ENCODE data around the gene TBC1D3B.
"Not testable (repeated sequence)": the region's sequence is repeated elsewhere in the genome, so short reads cannot be mapped to it uniquely, and the experiment has no call there.

The TBC1D3B gene

DNA sequence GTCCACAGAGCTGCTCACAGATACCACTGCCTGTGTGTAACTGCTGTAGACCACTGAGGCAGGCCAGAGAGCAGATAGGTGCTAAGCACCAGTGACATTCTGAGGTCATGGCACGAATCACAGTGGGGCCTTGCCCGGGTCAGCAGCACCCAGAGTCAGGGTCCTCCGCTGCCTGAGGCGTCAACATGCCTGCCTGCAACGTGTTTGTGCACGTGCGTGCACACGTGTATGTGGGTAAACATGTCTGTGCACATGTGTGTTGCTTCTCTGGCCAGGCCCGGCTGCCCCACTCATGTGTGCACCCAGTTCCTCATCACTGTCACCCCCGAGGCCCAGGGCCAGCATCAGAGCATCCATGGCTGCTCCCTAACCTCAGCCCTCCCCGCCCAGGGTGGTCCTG is at the start of gene TBC1D3B:
TSS of gene TBC1D3B (minus strand) at position 101 of the 400 bp plus-strand sequence. CDS start 1,586 bp downstream, outside the sequence.
- DNase-seq (ENCODE audit: low read depth in 2 of 2) = not testable (repeated sequence)

DNA sequence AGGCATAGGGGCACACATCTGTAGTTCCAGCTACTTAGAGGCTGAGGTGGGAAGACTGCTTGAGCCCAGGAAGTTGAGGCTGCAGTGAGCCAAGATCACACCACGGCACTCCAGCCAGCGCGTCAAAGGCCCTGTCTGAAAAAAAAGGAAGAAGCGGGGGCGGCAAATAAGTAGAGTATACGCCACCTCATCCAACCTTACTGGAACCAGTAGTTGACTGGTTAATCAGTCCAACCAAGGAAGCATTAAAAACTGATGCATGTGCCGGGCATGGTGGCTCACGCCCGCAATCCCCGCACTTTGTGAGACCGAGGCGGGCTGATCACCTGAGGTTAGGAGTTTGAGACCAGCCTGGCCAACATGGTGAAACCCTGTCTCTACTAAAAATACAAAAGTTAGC is 46.5 kb upstream of the TBC1D3B start:
- DNase-seq (ENCODE audit: low read depth in 2 of 2) = not testable (repeated sequence)

GRCh38 chr17:36221581-36222100 is 45.2 kb upstream of the TBC1D3B start:
- not testable (repeated sequence) for DNase-seq (ENCODE audit: low read depth in 2 of 2)

GRCh38 chr17:36220737-36221580 is 44.5 kb upstream of the TBC1D3B start:
- not testable (repeated sequence) for DNase-seq (ENCODE audit: low read depth in 2 of 2)

DNA sequence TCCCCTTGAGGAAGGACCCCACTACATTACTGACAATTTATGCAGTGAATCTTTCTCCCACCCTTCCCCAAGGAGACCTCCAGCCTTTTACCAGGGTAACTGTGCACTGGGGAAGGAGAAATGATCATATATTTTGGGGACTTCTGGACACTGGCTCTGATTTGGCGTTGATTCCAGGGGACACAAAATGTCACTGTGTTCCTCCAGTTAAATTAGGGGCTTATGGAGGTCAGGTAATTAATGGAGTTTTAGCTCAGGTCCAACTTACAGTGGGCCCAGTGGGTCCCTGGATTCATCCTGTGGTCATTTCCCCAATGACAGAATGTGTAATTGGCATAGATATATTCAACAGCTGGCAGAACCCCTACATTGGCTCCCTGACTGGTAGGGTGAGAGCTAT is 43.1 kb upstream of the TBC1D3B start:
- DNase-seq (ENCODE audit: low read depth in 2 of 2) = not testable (repeated sequence)

- not testable (repeated sequence) for DNase-seq (ENCODE audit: low read depth in 2 of 2)
Observed at GRCh38 chr17:36215406-36216308, 39.2 kb upstream of the TBC1D3B start.

DNA sequence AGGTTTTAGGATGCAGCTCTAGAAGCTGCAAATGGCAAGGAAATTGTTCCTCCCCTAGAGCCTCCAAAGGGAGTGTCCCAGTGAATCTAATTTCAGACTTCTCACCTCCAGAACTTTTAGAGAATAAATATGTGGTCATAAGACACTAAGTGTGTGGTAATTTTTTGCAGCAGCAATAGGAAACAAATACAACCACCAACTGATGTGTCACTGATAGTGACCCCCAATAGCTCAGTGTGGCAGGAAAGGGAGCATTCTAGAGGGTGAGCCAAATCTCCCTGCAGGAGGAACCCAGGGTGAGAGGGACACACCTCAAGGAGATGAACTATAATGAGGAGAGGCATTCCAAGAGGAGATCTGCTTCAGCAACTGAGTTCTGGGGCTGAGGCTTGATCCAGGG is 38.5 kb upstream of the TBC1D3B start:
- DNase-seq (ENCODE audit: low read depth in 2 of 2) = no peak

DNA sequence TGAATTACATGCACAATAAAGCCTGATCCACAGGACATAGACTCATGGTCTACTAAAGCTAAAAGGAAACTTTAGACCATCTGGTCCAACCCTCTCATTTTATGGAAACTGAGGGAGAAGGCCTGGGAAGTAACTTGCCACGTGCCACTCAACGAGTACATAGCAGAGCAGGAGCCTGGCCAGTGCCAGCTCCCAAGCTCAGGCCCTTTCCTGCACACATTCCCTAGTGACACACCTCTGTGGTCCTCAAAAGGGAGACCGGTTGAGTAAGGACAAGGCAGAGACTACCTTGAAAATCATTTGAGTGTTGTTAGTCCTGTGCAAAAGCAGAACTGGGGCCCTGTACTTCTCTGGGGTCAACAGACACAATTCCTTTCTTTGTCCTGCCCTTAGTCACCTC is 37.3 kb upstream of the TBC1D3B start:
- DNase-seq (ENCODE audit: low read depth in 2 of 2) = no peak

DNA sequence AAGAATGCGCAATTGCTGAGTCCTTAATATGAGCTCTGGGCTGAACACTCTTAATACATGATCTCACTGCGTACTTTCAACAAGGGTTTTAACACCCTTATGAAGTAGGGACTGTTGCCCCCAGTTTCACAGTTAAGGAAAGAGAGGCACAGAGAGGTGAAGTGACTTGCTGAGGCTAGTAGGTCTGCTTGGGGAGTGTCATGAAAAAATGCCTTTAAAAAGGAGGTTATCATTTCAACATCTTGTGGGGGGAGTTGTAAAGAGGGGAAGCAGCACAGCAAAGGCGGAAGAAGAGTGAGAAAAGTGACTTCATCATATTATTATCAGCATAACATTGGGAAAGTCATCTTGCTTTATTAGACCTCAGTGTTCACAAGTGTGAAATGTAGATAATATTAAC is 36.5 kb upstream of the TBC1D3B start:
- DNase-seq (ENCODE audit: low read depth in 2 of 2) = no peak

DNA sequence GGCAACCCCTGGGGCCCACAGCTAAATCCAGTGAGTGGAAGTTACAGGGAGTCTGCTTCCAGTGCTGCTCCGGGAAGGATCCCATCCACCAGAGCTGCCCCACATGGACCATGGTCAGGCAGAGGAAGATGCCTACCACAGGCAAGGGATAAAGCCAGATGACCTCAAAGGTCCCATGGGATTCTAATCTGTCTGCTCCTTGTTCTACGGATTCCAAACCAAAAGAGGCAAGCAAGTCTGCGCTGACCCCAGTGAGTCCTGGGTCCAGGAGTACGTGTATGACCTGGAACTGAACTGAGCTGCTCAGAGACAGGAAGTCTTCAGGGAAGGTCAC is 35.8 kb upstream of the TBC1D3B start:
- no peak for DNase-seq (ENCODE audit: low read depth in 2 of 2)

- DNase-seq (ENCODE audit: low read depth in 2 of 2) = not testable (repeated sequence)
Observed at GRCh38 chr17:36211484-36212271, 35.2 kb upstream of the TBC1D3B start.

- DNase-seq (ENCODE audit: low read depth in 2 of 2) = not testable (repeated sequence)
Observed at GRCh38 chr17:36210439-36211211, 34.2 kb upstream of the TBC1D3B start, which contains the start of gene CCL4L2. TSS of gene CCL4L2 (plus strand) at chr17:36211063.

- no peak for DNase-seq (ENCODE audit: low read depth in 2 of 2)
Observed at GRCh38 chr17:36209575-36209974, 33.1 kb upstream of the TBC1D3B start.

DNA sequence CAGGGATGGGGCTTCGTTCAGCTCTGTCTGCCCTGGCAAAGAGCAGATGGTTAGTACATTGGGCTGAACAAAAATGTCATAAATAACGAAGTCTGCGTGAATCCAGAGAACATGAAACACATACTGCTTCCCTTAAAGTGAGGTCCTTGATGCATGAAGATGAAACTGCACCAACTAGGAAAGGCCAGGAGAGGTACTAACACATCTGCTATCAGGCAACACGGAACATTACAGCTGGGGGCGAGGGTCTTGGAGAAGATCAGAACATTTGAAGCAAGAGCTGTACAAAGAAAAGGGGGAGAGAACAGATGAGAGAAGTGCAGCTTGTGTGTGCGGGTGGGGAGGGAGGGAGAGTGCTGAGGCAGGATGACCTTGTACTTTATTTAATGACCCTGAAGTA is 30.9 kb upstream of the TBC1D3B start:
- not testable (repeated sequence) for DNase-seq (ENCODE audit: low read depth in 2 of 2)

DNA sequence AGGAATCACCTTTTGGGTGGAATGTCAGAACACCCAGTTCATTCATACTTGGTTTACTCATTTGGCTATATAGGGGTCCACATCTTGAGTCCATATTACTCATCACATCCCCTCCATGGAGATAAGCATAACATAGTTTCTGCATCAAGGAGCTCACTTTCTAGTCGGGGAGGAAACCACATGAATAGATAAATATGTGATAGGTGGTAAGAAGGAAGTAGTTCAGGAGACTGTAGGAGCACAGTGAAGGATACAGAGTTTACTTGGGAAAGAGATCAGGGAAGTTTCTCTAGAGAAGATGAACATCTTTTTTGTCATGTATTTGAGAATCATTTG is 30.0 kb upstream of the TBC1D3B start:
- not testable (repeated sequence) for DNase-seq (ENCODE audit: low read depth in 2 of 2)

- DNase-seq (ENCODE audit: low read depth in 2 of 2) = no peak
Observed at GRCh38 chr17:36205637-36206485, 29.4 kb upstream of the TBC1D3B start.

- no peak for DNase-seq (ENCODE audit: low read depth in 2 of 2)
Observed at GRCh38 chr17:36204724-36205500, 28.5 kb upstream of the TBC1D3B start.

DNA sequence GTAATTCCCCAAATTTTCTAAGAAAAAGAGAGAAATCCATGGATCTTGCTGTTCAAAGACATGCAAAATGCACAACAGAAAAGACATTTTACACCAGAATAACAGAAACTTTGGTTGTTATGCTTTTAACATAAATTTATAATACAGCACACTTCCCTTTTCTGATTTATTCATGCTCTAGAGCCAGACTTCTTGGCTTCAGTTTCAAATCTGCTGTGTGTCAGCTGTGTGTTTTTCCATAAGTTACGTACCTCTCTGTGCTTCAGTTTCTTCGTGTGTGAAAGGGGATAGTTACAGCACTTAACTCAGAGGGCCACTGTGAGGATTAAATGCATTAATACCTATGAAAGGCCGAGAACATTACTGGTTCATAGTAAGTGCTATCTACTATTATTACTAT is 26.9 kb upstream of the TBC1D3B start:
- DNase-seq (ENCODE audit: low read depth in 2 of 2) = no peak

DNA sequence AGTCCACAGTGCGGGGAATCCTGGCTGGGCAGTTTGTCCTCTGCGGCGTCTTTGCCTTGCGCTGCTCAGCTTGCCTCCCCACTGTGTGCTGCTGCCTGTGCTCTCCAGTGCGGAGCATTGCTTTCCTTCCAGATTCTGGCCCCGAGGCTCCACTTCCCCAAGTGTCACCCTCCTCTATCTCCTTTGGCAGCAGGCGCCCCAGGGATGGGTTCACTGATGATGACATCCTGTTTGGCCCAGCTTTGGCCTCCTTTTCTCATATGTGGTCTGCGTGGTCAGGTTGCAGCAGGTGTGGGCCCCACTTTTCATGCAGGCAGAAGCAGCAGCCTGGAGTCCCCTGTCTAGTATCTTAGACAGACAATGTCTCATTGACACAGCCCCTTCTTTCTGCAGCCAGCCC is 25.1 kb upstream of the TBC1D3B start:
- DNase-seq (ENCODE audit: low read depth in 2 of 2) = not testable (repeated sequence)

All from stimulated activated CD8-positive, alpha-beta memory T cell treated with anti-CD3 and anti-CD28 coated beads, Interleukin-15, amount 100 ng/mL, for 48 hours (primary cell).